AG04450 (cell line): Measurements from ENCODE around the gene EFCAB6. TPM values are rescaled to one million over a fixed set of nuclear protein-coding genes. Genes with fewer than 3 reads are reported as not detected.

Source experiments
- CTCF ChIA-PET: fragments of 300-600, 350-600 bp; formaldehyde crosslinking; extraction: SDS; loops from one replicate; lab custom pipeline; 2022; ENCODE audit warnings: antibody characterized with exemption, inconsistent platforms; lab: Charles Lee
- POLR2A ChIA-PET: fragments of 350-600 bp; formaldehyde crosslinking; extraction: SDS; loops from one replicate; lab custom pipeline; 2021; ENCODE audit warnings: antibody characterized with exemption, inconsistent platforms; lab: Yijun Ruan, JAX
- DNase-seq: peaks from one replicate; pipeline ENCODE4 v3.0.0-alpha.2; 2011; ENCODE audit warnings: low read depth, low spot score
- H3K27ac ChIP-seq: one replicate; pipeline ENCODE4 v1.5.1; 2012; ENCODE audit warnings: low read depth, low read length, control low read depth
- H3K27me3 ChIP-seq: one replicate; pipeline ENCODE4 v1.6.0; 2012; ENCODE audit warnings: low read length; ENCODE audit not compliant: control insufficient read depth, insufficient read depth
- H3K4me3 ChIP-seq: 2 replicates; pipeline ENCODE4 v1.5.1; 2011; ENCODE audit warnings: mild to moderate bottlenecking, low read depth, low read length, control low read depth
- H3K9me3 ChIP-seq: 2 replicates; pipeline ENCODE4 v1.5.1; 2012; ENCODE audit warnings: low read length; ENCODE audit not compliant: control insufficient read depth, insufficient read depth
- CTCF ChIP-seq: IDR thresholded peaks from 2 replicates; pipeline ENCODE4 v1.5.1; 2011; ENCODE audit warnings: low read depth, low read length, control low read depth, inconsistent platforms
- polyA plus RNA-seq: library from polyadenylated mRNA; depleted of rRNA; stranded (reverse); fragments of >200 nt; gene quantifications from 2 replicates; pipeline ENCODE4 v1.2.3, GENCODE V29; 2011

The EFCAB6 gene
- polyA plus RNA-seq, 1 experiment, result 1.4 TPM

GRCh38 chr22:43827003-43827735 lies 15.1 kb upstream of the EFCAB6 start:
- TF ChIP-seq CTCF, result no peak
- H3K27ac ChIP-seq, result no peak overlapping the region
- ChIA-PET POLR2A (no interaction called here), CTCF (interaction anchor here (1.1 to 2.0 kb wide), 10 partner anchors 15 to 439 kb away, joined by 3 to 7 read pairs (median 4); partner anchors contain the start of gene EFCAB6)
- H3K27me3 ChIP-seq, result peaks cover 15% of the 10 kb centered on the region
- H3K9me3 ChIP-seq, result no peaks in the 10 kb centered on the region
- peak overlapping the region; percentile 25; the same call in 1 of the 2 replicates for H3K4me3 ChIP-seq
- no peak for DNase-seq

GRCh38 chr22:43826142-43827002 lies 14.3 kb upstream of the EFCAB6 start:
- peak overlapping the region; percentile 11 for H3K27ac ChIP-seq
- CTCF ChIA-PET, result interaction anchor here (1.1 to 2.0 kb wide), 10 partner anchors 14 to 438 kb away, joined by 3 to 7 read pairs (median 4); partner anchors contain the start of gene EFCAB6
- no peaks in the 10 kb centered on the region for H3K9me3 ChIP-seq
- no peak for DNase-seq
- POLR2A ChIA-PET, result no interaction called here
- H3K27me3 ChIP-seq, result peaks cover 17% of the 10 kb centered on the region
- peak; percentile 37 for TF ChIP-seq CTCF
- peak overlapping the region; percentile 25; the same call in 1 of the 2 replicates for H3K4me3 ChIP-seq

- DNase-seq, result no peak
- ChIA-PET POLR2A (no interaction called here), CTCF (interaction anchor here (1.4 kb wide), 1 partner anchor 61 kb away, joined by 3 read pairs; no protein-coding TSS in a partner anchor)
- no peaks in the 10 kb centered on the region for H3K9me3 ChIP-seq
- peaks cover 17% of the 10 kb centered on the region for H3K27me3 ChIP-seq
- no peak for TF ChIP-seq CTCF
- no peak overlapping the region for H3K4me3 ChIP-seq
- no peak overlapping the region for H3K27ac ChIP-seq
Measured at GRCh38 chr22:43825651-43826050, 13.5 kb upstream of the EFCAB6 start.

- Histone ChIP-seq H3K27me3 (peaks cover 15% of the 10 kb centered on the region), H3K9me3 (no peaks in the 10 kb centered on the region), H3K27ac (no peak overlapping the region), H3K4me3 (no peak overlapping the region)
- ChIA-PET CTCF (no interaction called here), POLR2A (no interaction called here)
- TF ChIP-seq CTCF, result no peak
- DNase-seq, result no peak
Measured at GRCh38 chr22:43824724-43825420, 12.8 kb upstream of the EFCAB6 start.
